OCI-LY3 (cell line): ENCODE results near the gene AKAP8L.
"Not testable (repeated sequence)": the region's sequence is repeated elsewhere in the genome, so short reads cannot be mapped to it uniquely, and the experiment has no call there.

Experiments used
- H2AFZ ChIP-seq: fragments of 200-600, 300-600 bp; shearing (Covaris generic); 2 replicates; pipeline ENCODE4 v1.6.0; 2014; ENCODE audit warnings: antibody characterized with exemption, low read depth, low read length
- H3K27ac ChIP-seq: fragments of 200-600, 300-600 bp; sonication (generic); 2 replicates; pipeline ENCODE4 v1.5.1; 2014; ENCODE audit warnings: mild to moderate bottlenecking, low read length, moderate library complexity, mixed read lengths
- H3K27me3 ChIP-seq: fragments of 200-600, 300-600 bp; sonication (generic); 2 replicates; pipeline ENCODE4 v1.6.1; 2014; ENCODE audit warnings: low read depth, low read length, mixed read lengths
- H3K36me3 ChIP-seq: fragments of 200-600, 300-600 bp; sonication (generic); replicated peaks from 2 replicates; pipeline ENCODE3; 2014; ENCODE audit warnings: low read depth, low read length, mixed read lengths
- H3K4me1 ChIP-seq: fragments of 300-600, 200-600 bp; sonication (generic); 2 replicates; pipeline ENCODE4 v1.6.1; 2014; ENCODE audit warnings: low read length, mixed read lengths
- H3K4me2 ChIP-seq: fragments of 200-600, 300-600 bp; sonication (generic); 2 replicates; pipeline ENCODE4 v1.6.1; 2014; ENCODE audit warnings: low read length, mixed read lengths
- H3K4me3 ChIP-seq: fragments of 300-600, 200-600 bp; sonication (generic); 2 replicates; pipeline ENCODE4 v1.5.1; 2014; ENCODE audit warnings: antibody characterized with exemption, mild to moderate bottlenecking, low read length, moderate library complexity
- H3K79me2 ChIP-seq: fragments of 300-600, 200-600 bp; shearing (Covaris generic); 2 replicates; pipeline ENCODE4 v1.6.1; 2014; ENCODE audit warnings: mild to moderate bottlenecking, low read length, mixed read lengths
- H3K9ac ChIP-seq: fragments of 300-600, 200-600 bp; shearing (Covaris generic); 2 replicates; pipeline ENCODE4 v1.6.0; 2014; ENCODE audit warnings: mild to moderate bottlenecking, low read length, moderate library complexity
- H3K9me3 ChIP-seq: fragments of 200-600, 300-600 bp; shearing (Covaris generic); 2 replicates; pipeline ENCODE4 v1.6.1; 2014; ENCODE audit warnings: low read length, mixed read lengths; ENCODE audit not compliant: insufficient read depth
- H4K20me1 ChIP-seq: fragments of 200-600, 300-600 bp; sonication (generic); 2 replicates; pipeline ENCODE4 v1.6.1; 2016; ENCODE audit warnings: low read length, mixed read lengths; ENCODE audit not compliant: insufficient read depth
- CTCF ChIP-seq: fragments of 200-600, 300-600 bp; sonication (generic); IDR thresholded peaks from 2 replicates; pipeline ENCODE4 v1.5.1; 2014; ENCODE audit warnings: antibody characterized with exemption, low read length, low read depth
- EZH2phosphoT487 ChIP-seq: fragments of 200-600 bp; shearing (Covaris generic); IDR thresholded peaks from 2 replicates; pipeline ENCODE4 v1.6.1; 2018; ENCODE audit warnings: antibody characterized with exemption, mixed run types, low read depth

Gene AKAP8L

GRCh38 chr19:15367439-15367838 is 51.3 kb downstream of the AKAP8L start:
- Histone ChIP-seq H3K9me3 (no peaks in the 10 kb centered on the region), H3K4me2 (no peak overlapping the region), H3K79me2 (peaks cover 22% of the 10 kb centered on the region), H3K27me3 (no peaks in the 10 kb centered on the region), H3K9ac (no peak overlapping the region), H4K20me1 (peaks cover under 1% of the 10 kb centered on the region; the same call in 1 of the 2 replicates), H3K4me3 (no peak overlapping the region), H3K4me1 (no peaks in the 10 kb centered on the region), H2AFZ (no peak overlapping the region), H3K27ac (no peak overlapping the region), H3K36me3 (peaks cover 65% of the 10 kb centered on the region)
- TF ChIP-seq EZH2phosphoT487 = no peak
- TF ChIP-seq CTCF = no peak

GRCh38 chr19:15365264-15365663 is 53.5 kb downstream of the AKAP8L start:
- H3K4me3 ChIP-seq = no peak overlapping the region
- H3K9me3 ChIP-seq = no peaks in the 10 kb centered on the region
- H3K36me3 ChIP-seq = peaks cover 64% of the 10 kb centered on the region
- no peaks in the 10 kb centered on the region for H3K27me3 ChIP-seq
- H3K9ac ChIP-seq = no peak overlapping the region
- H2AFZ ChIP-seq = no peak overlapping the region
- H3K4me2 ChIP-seq = no peak overlapping the region
- H4K20me1 ChIP-seq = no peaks in the 10 kb centered on the region
- H3K4me1 ChIP-seq = no peaks in the 10 kb centered on the region
- TF ChIP-seq CTCF (no peak), EZH2phosphoT487 (no peak)
- no peak overlapping the region for H3K27ac ChIP-seq
- peaks cover 11% of the 10 kb centered on the region; the same call in 1 of the 2 replicates for H3K79me2 ChIP-seq

- peaks cover 13% of the 10 kb centered on the region; the same call in 1 of the 2 replicates for H3K79me2 ChIP-seq
- H3K9ac ChIP-seq, H3K4me3 ChIP-seq, H2AFZ ChIP-seq, H3K27ac ChIP-seq, H4K20me1 ChIP-seq, H3K4me2 ChIP-seq, H3K4me1 ChIP-seq, H3K9me3 ChIP-seq, H3K27me3 ChIP-seq: not testable (repeated sequence)
- peaks cover 59% of the 10 kb centered on the region for H3K36me3 ChIP-seq
Observed at GRCh38 chr19:15363791-15364190, 55.0 kb downstream of the AKAP8L start.

- not testable (repeated sequence) for H3K27ac ChIP-seq, H3K4me3 ChIP-seq, H3K4me1 ChIP-seq, H3K9ac ChIP-seq, H4K20me1 ChIP-seq, H3K4me2 ChIP-seq, H3K9me3 ChIP-seq, H3K27me3 ChIP-seq, H2AFZ ChIP-seq
- Histone ChIP-seq H3K79me2 (peaks cover 13% of the 10 kb centered on the region; the same call in 1 of the 2 replicates), H3K36me3 (peaks cover 59% of the 10 kb centered on the region)
Observed at GRCh38 chr19:15363048-15363447, 55.7 kb downstream of the AKAP8L start.

- H3K36me3 ChIP-seq = peaks cover 55% of the 10 kb centered on the region
- not testable (repeated sequence) for H2AFZ ChIP-seq, H3K79me2 ChIP-seq, H3K27ac ChIP-seq, H3K4me1 ChIP-seq, H3K4me3 ChIP-seq, H4K20me1 ChIP-seq, H3K27me3 ChIP-seq, H3K9me3 ChIP-seq, H3K4me2 ChIP-seq, H3K9ac ChIP-seq
Observed at GRCh38 chr19:15360015-15360414, 58.8 kb downstream of the AKAP8L start.
